ENCODE measurements around the gene BPIFA3. TPM values are rescaled to one million over a fixed set of nuclear protein-coding genes. Genes with fewer than 3 reads are reported as not detected.

BPIFA3 gene
- polyA plus RNA-seq, 3 donors: not detected

- intact Hi-C loops (cut with micrococcal nuclease): no loop called here
Measured at GRCh38 chr20:33202451-33202850, 14.7 kb upstream of the BPIFA3 start.

GRCh38 chr20:33203444-33203843 is 13.7 kb upstream of the BPIFA3 start:
- Mint-ChIP-seq H3K27me3 (ENCODE audit: low read depth in 3 of 3) (peaks cover 6 to 12% (median 8%) of the 10 kb centered on the region in 3 donors), H3K4me1 (no peaks in the 10 kb centered on the region), H3K9me3 (no peaks in the 10 kb centered on the region), H3K4me3 (no peak overlapping the region), H3K27ac (no peak overlapping the region), H3K36me3 (no peaks in the 10 kb centered on the region)
- no peak overlapping the region for H3K4me3 ChIP-seq (replicated peaks in 1 of 3; ENCODE audit: low read depth in 2 of 3, low read length in 3 of 3)
- no peaks in the 10 kb centered on the region for H3K36me3 ChIP-seq (replicated peaks in 1 of 2; ENCODE audit: control insufficient read depth in 1 of 2, insufficient read depth in 2 of 2, low read length in 2 of 2)
- no peaks in the 10 kb centered on the region for H3K4me1 ChIP-seq (ENCODE audit: control insufficient read depth in 1 of 2, insufficient read depth in 2 of 2, low read length in 2 of 2)
- H3K9ac ChIP-seq (ENCODE audit: insufficient read depth, low read length, poor library complexity, severe bottlenecking): no peak overlapping the region
- no peaks in the 10 kb centered on the region for H3K79me2 ChIP-seq (ENCODE audit: insufficient read depth, low read length)
- whole genome bisulfite sequencing (ENCODE audit: insufficient coverage): 94% methylated on average over 2 of the region's 3 CpGs
- H4K20me1 ChIP-seq (ENCODE audit: insufficient read depth, low read length): no peaks in the 10 kb centered on the region
- intact Hi-C loops (cut with micrococcal nuclease): no loop called here
- H2AFZ ChIP-seq (ENCODE audit: insufficient read depth, low read depth, low read length, poor library complexity, severe bottlenecking): no peak overlapping the region
- H3K27me3 ChIP-seq (ENCODE audit: control insufficient read depth in 2 of 2, insufficient read depth in 2 of 2, low read length in 2 of 2): no peaks in the 10 kb centered on the region
- no peak for DNase-seq
- no peak overlapping the region for H3K4me2 ChIP-seq (replicated peaks; ENCODE audit: extremely low read depth, low read length, poor library complexity, severe bottlenecking)
- no peaks in the 10 kb centered on the region for H3K9me3 ChIP-seq (replicated peaks in 1 of 2; ENCODE audit: control insufficient read depth in 1 of 2, insufficient read depth in 1 of 2, low read length in 2 of 2)
- no peak for TF ChIP-seq CTCF (IDR thresholded peaks at IDR 0.05)
- H3K27ac ChIP-seq (ENCODE audit: low read depth in 1 of 2, low read length in 2 of 2): no peak overlapping the region

More at GRCh38 chr20:33202451-33202850, 14.7 kb upstream of the BPIFA3 start:
- Histone ChIP-seq H3K36me3 (replicated peaks in 1 of 2; ENCODE audit: control insufficient read depth in 1 of 2, insufficient read depth in 2 of 2, low read length in 2 of 2) (no peaks in the 10 kb centered on the region), H3K9me3 (replicated peaks in 1 of 2; ENCODE audit: control insufficient read depth in 1 of 2, insufficient read depth in 1 of 2, low read length in 2 of 2) (no peaks in the 10 kb centered on the region), H3K27me3 (ENCODE audit: control insufficient read depth in 2 of 2, insufficient read depth in 2 of 2, low read length in 2 of 2) (no peaks in the 10 kb centered on the region), H3K4me2 (replicated peaks; ENCODE audit: extremely low read depth, low read length, poor library complexity, severe bottlenecking) (no peak overlapping the region), H2AFZ (ENCODE audit: insufficient read depth, low read depth, low read length, poor library complexity, severe bottlenecking) (no peak overlapping the region), H4K20me1 (ENCODE audit: insufficient read depth, low read length) (no peaks in the 10 kb centered on the region), H3K79me2 (ENCODE audit: insufficient read depth, low read length) (no peaks in the 10 kb centered on the region), H3K4me3 (replicated peaks in 1 of 3; ENCODE audit: low read depth in 2 of 3, low read length in 3 of 3) (no peak overlapping the region), H3K4me1 (ENCODE audit: control insufficient read depth in 1 of 2, insufficient read depth in 2 of 2, low read length in 2 of 2) (no peaks in the 10 kb centered on the region), H3K9ac (ENCODE audit: insufficient read depth, low read length, poor library complexity, severe bottlenecking) (no peak overlapping the region), H3K27ac (ENCODE audit: low read depth in 1 of 2, low read length in 2 of 2) (no peak overlapping the region)
- Mint-ChIP-seq H3K36me3 (no peaks in the 10 kb centered on the region), H3K4me3 (no peak overlapping the region), H3K27me3 (ENCODE audit: low read depth in 3 of 3) (peaks cover 5 to 12% (median 6%) of the 10 kb centered on the region in 3 donors), H3K9me3 (no peaks in the 10 kb centered on the region), H3K4me1 (no peaks in the 10 kb centered on the region), H3K27ac (no peak overlapping the region)
- 70% methylated on average over 2 of the region's 4 CpGs for WGBS (ENCODE audit: insufficient coverage)
- no peak for DNase-seq
- TF ChIP-seq CTCF (IDR thresholded peaks at IDR 0.05): no peak
